ENCODE data around the gene C11orf91. TPM values are rescaled to one million over a fixed set of nuclear protein-coding genes. Genes with fewer than 3 reads are reported as not detected.

Gene C11orf91, protein sequence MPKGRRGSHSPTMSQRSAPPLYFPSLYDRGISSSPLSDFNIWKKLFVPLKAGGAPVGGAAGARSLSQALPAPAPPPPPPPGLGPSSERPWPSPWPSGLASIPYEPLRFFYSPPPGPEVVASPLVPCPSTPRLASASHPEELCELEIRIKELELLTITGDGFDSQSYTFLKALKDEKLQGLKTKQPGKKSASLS
- total RNA-seq (2021) (not detected in 2 replicates), Bru-seq, nascent RNA (not detected), BruChase-seq, experiment 1, labeled RNA remaining after a 2-hour chase (percentile 13 among the genes with signal in this experiment), BruChase-seq, experiment 2, labeled RNA remaining after a 6-hour chase (percentile 21 among the genes with signal in this experiment)
- long read RNA-seq = 0 reads

- ChIA-PET CTCF (interaction anchor here (0.5 to 2.6 kb wide), 7 partner anchors 39 to 529 kb away, joined by 5 to 24 read pairs (median 8); partner anchors contain the start of gene KIAA1549L), POLR2A (ENCODE audit: low non-redundant PET) (interaction anchor here (0.5 to 0.6 kb wide), 4 partner anchors 33 to 732 kb away, joined by 3 to 9 read pairs (median 6); no protein-coding TSS in a partner anchor)
- no peaks in the 10 kb centered on the region for H3K27me3 ChIP-seq (replicated peaks; ENCODE audit: insufficient read depth, low read depth, low read length, poor library complexity)
- TF ChIP-seq EZH2 (IDR thresholded peaks at IDR 0.05; ENCODE audit: borderline replicate concordance, low read depth, low read length, poor library complexity, severe bottlenecking) (no peak), CTCF (conservative IDR thresholded peaks at IDR 0.05; ENCODE audit: low read depth, low read length) (no peak)
- DNase-seq (ENCODE audit: low spot score) = peak; percentile 100
- H3K36me3 ChIP-seq (ENCODE audit: insufficient read depth, low read length, poor library complexity, severe bottlenecking) = no peaks in the 10 kb centered on the region
- no peaks in the 10 kb centered on the region for H3K9me3 ChIP-seq (ENCODE audit: low read depth, low read length, poor library complexity, severe bottlenecking)
- peaks cover 40% of the 10 kb centered on the region for H3K4me1 ChIP-seq (ENCODE audit: insufficient read depth, low read length, poor library complexity, severe bottlenecking)
- intact Hi-C loops (cut with micrococcal nuclease; ENCODE audit: unreplicated experiment) = loop anchor here (5.0 kb wide), 1 partner anchor 127 kb away; no protein-coding TSS in a partner anchor
- H3K27ac ChIP-seq (ENCODE audit: low read depth, low read length, poor library complexity, severe bottlenecking) = peak within 1 kb of the TSS; percentile 74
- no TSS peak for BruUV-seq (replicated peaks)
- peak within 1 kb of the TSS; percentile 42 for H3K4me3 ChIP-seq (ENCODE audit: low read depth, low read length, poor library complexity, severe bottlenecking)
Measured at GRCh38 chr11:33700502-33701271, at the start of gene C11orf91. TSS of gene C11orf91 (minus strand) at chr11:33700826. CDS start at chr11:33700740, 86 bp downstream.

DNA sequence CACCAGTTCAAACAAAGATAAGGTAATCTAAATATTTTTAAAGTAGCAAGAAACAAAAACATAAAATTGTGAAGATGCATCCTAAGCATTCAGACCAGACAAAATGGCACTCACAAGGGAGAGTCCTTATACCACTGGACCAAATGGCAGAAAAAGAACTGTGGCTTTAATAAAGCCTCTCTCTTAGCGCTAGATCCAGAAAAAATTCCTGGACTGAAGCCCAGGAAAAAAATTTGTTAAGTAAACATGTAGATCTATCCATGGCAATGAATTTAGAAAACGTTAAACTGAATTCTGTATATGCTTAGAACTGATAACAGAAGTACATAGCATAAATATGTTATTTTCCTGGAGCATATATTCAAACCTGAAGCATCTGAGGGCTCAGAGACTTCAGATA lies 47.4 kb upstream of the C11orf91 start:
- no peaks in the 10 kb centered on the region for H3K27me3 ChIP-seq (replicated peaks; ENCODE audit: insufficient read depth, low read depth, low read length, poor library complexity)
- intact Hi-C loops (cut with micrococcal nuclease; ENCODE audit: unreplicated experiment) = no loop called here
- CTCF ChIA-PET = no interaction called here

GRCh38 chr11:33743291-33743690 lies 42.7 kb upstream of the C11orf91 start:
- no peaks in the 10 kb centered on the region for H3K4me1 ChIP-seq (ENCODE audit: insufficient read depth, low read length, poor library complexity, severe bottlenecking)
- H3K4me3 ChIP-seq (ENCODE audit: low read depth, low read length, poor library complexity, severe bottlenecking) = no peak overlapping the region
- no TSS peak for BruUV-seq (replicated peaks)
- H3K27ac ChIP-seq (ENCODE audit: low read depth, low read length, poor library complexity, severe bottlenecking) = no peak overlapping the region
- no peak for DNase-seq (ENCODE audit: low spot score)
- intact Hi-C loops (cut with micrococcal nuclease; ENCODE audit: unreplicated experiment) = loop anchor here (2.0 kb wide), 1 partner anchor 200 kb away; no protein-coding TSS in a partner anchor
- no peaks in the 10 kb centered on the region for H3K27me3 ChIP-seq (replicated peaks; ENCODE audit: insufficient read depth, low read depth, low read length, poor library complexity)
- H3K36me3 ChIP-seq (ENCODE audit: insufficient read depth, low read length, poor library complexity, severe bottlenecking) = peaks cover 13% of the 10 kb centered on the region
- ChIA-PET CTCF (interaction anchor here (1.0 to 1.5 kb wide), 7 partner anchors 28 to 934 kb away, joined by 3 to 32 read pairs (median 5); partner anchors contain the start of gene QSER1), POLR2A (ENCODE audit: low non-redundant PET) (no interaction called here)
- no peaks in the 10 kb centered on the region for H3K9me3 ChIP-seq (ENCODE audit: low read depth, low read length, poor library complexity, severe bottlenecking)
- TF ChIP-seq CTCF (conservative IDR thresholded peaks at IDR 0.05; ENCODE audit: low read depth, low read length) (no peak), EZH2 (IDR thresholded peaks at IDR 0.05; ENCODE audit: borderline replicate concordance, low read depth, low read length, poor library complexity, severe bottlenecking) (no peak)

More for the DNA sequence above, 47.4 kb upstream of the C11orf91 start:
- Histone ChIP-seq H3K4me1 (ENCODE audit: insufficient read depth, low read length, poor library complexity, severe bottlenecking) (no peaks in the 10 kb centered on the region), H3K27ac (ENCODE audit: low read depth, low read length, poor library complexity, severe bottlenecking) (no peak overlapping the region), H3K4me3 (ENCODE audit: low read depth, low read length, poor library complexity, severe bottlenecking) (no peak overlapping the region), H3K9me3 (ENCODE audit: low read depth, low read length, poor library complexity, severe bottlenecking) (no peaks in the 10 kb centered on the region), H3K36me3 (ENCODE audit: insufficient read depth, low read length, poor library complexity, severe bottlenecking) (peaks cover 36% of the 10 kb centered on the region)
- POLR2A ChIA-PET (ENCODE audit: low non-redundant PET) = interaction anchor here (0.6 kb wide), 2 partner anchors 389 to 483 kb away, joined by 3 to 6 read pairs; no protein-coding TSS in a partner anchor
- no TSS peak for BruUV-seq (replicated peaks)
- no peak for TF ChIP-seq EZH2 (IDR thresholded peaks at IDR 0.05; ENCODE audit: borderline replicate concordance, low read depth, low read length, poor library complexity, severe bottlenecking)
- DNase-seq (ENCODE audit: low spot score) = no peak
